ENCODE measurements around the gene PMS1. TPM values are rescaled to one million over a fixed set of nuclear protein-coding genes. Genes with fewer than 3 reads are reported as not detected.
"Not testable (repeated sequence)": the region's sequence is repeated elsewhere in the genome, so short reads cannot be mapped to it uniquely, and the experiment has no call there.

The PMS1 gene
- 15.1 TPM for polyA plus RNA-seq
- long read RNA-seq, donor 1, partial matches to known transcripts = 0 of 2 reads
- long read RNA-seq, donor 1, other reads (novel, unspliced or antisense) = 0 of 2 reads
- long read RNA-seq, donor 2, partial matches to known transcripts = 0 of 3 reads
- long read RNA-seq, donor 2, other reads (novel, unspliced or antisense) = 0 of 3 reads
- long read RNA-seq, donor 3 = 0 reads
- long read RNA-seq, donor 4 = 0 reads
- long read RNA-seq, donor 5, partial matches to known transcripts = 24 of 36 reads
- long read RNA-seq, donor 5, other reads (novel, unspliced or antisense) = 9 of 36 reads
- long read RNA-seq, donor 6, partial matches to known transcripts = 0 of 2 reads
- long read RNA-seq, donor 6, other reads (novel, unspliced or antisense) = 0 of 2 reads
- long read RNA-seq, donor 7, partial matches to known transcripts = 39 of 47 reads
- long read RNA-seq, donor 7, other reads (novel, unspliced or antisense) = 7 of 47 reads
- long read RNA-seq, donor 8, partial matches to known transcripts = 0 of 1 reads
- long read RNA-seq, donor 8, other reads (novel, unspliced or antisense) = 0 of 1 reads
- long read RNA-seq, donor 9, partial matches to known transcripts = 0 of 2 reads
- long read RNA-seq, donor 9, other reads (novel, unspliced or antisense) = 0 of 2 reads
- long read RNA-seq, donor 10, partial matches to known transcripts = 0 of 1 reads
- long read RNA-seq, donor 10, other reads (novel, unspliced or antisense) = 0 of 1 reads
- long read RNA-seq, donor 11, partial matches to known transcripts = 0 of 5 reads
- long read RNA-seq, donor 11, other reads (novel, unspliced or antisense) = 0 of 5 reads

DNA sequence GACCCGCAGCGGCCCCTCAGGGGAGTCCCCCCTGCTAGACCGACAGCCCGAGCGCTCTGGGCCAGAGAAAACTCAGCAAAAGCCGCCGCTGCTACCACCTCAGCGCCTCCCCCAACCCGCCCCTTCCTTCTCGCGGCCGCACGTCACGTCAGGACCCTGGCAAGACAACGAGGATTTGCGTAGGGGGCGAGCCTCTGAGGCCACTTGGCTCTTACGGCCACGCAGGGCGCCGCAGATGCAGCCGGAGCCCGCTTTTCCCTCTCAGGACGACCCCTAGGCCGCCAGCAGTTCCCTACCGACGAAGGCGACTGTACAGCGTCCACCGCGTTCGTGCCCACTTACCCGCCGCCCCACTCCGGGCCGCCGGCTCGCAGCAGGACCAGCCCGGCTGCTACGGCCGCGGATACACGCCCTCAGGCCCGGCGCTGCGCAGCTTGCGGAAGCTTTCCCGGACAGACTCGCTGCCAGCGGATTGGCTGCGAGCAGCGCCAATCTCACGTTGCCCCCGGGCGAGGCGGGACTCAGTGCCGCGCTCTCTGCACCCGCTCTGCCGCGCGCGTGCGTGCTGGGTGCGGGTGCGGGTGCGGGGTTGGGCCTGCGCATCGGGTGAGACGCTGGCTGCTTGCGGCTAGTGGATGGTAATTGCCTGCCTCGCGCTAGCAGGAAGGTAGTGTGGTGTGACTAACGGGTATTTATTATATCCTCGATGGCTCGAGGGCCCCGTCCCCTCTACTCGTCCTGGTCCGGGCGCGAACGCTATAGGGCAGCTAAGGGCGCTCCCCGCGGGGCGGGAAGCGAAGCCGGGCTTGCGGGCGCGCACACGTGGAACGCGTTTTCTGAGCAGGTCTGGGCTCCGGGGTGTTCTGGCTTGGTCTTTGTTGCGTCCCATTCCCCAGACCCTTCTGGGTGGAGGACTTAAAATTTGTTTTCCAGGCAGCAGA lies at the start of gene PMS1, which contains the start of gene ORMDL1:
Gene PMS1, plus strand, starts transcription at position 524 of the 941 bp plus-strand sequence. CDS start 7,360 bp downstream, outside the sequence.
Gene ORMDL1, minus strand, starts transcription at position 413 of the 941 bp plus-strand sequence. CDS start 1,744 bp downstream, outside the sequence.
- H3K27me3 ChIP-seq (ENCODE audit: control insufficient read depth, insufficient read depth, low read length) = no peaks in the 10 kb centered on the region

DNA sequence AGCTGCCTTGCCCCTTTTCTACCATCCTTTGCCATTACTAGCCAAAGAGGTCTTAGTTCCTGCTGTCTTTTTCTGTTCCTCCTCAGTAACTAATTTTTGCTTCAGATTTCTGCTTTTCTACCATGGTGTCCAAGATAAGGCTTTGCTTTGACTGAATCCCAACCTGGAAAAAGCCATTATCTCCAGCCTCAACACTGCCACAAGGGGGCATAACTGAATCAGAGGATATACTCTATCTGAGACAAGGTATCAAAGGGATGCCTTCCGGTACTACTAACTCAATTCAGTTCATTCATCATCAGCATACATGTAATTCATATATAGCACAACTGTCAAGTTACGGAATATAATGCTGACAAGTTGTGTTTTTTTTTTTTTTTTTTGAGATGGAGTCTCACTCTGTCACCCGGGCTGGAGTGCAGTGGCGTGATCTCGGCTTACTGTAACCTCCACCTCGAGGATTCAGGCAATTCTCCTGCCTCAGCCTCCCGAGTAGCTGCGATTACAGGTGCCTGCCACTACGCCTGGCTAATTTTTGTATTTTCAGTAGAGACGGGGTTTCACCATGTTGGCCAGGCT lies 33.1 kb upstream of the PMS1 start:
- no peak overlapping the region for H3K4me3 ChIP-seq (ENCODE audit: low read length)
- peaks cover 2% of the 10 kb centered on the region for H3K4me1 ChIP-seq (ENCODE audit: control insufficient read depth, insufficient read depth, low read length)
- no peak overlapping the region for H3K27ac ChIP-seq (ENCODE audit: low read length)
- H3K36me3 ChIP-seq (ENCODE audit: control insufficient read depth, insufficient read depth, low read length) = peaks cover 23% of the 10 kb centered on the region
- peak in 1 of 2 donors; percentile 27 for DNase-seq
- WGBS (ENCODE audit: insufficient coverage, low lambda C conversion rate) = no CpG with 5 or more reads among the region's 10 CpGs
- no peaks in the 10 kb centered on the region for H3K27me3 ChIP-seq (ENCODE audit: control insufficient read depth, insufficient read depth, low read length)
- H3K9me3 ChIP-seq (ENCODE audit: control insufficient read depth, low read depth, low read length) = no peaks in the 10 kb centered on the region

More for the DNA sequence above, at the start of gene PMS1, which contains the start of gene ORMDL1:
- Histone ChIP-seq H3K4me1 (ENCODE audit: control insufficient read depth, insufficient read depth, low read length) (peaks cover 9% of the 10 kb centered on the region), H3K36me3 (ENCODE audit: control insufficient read depth, insufficient read depth, low read length) (peaks cover 4% of the 10 kb centered on the region), H3K9me3 (ENCODE audit: control insufficient read depth, low read depth, low read length) (no peaks in the 10 kb centered on the region), H3K4me3 (ENCODE audit: low read length) (peak within 1 kb of the TSS; percentile 86), H3K27ac (ENCODE audit: low read length) (peak within 1 kb of the TSS; percentile 93)
- WGBS (ENCODE audit: insufficient coverage, low lambda C conversion rate) = no CpG with 5 or more reads among the region's 96 CpGs
- DNase-seq = peak; percentile 95 to 98

DNA sequence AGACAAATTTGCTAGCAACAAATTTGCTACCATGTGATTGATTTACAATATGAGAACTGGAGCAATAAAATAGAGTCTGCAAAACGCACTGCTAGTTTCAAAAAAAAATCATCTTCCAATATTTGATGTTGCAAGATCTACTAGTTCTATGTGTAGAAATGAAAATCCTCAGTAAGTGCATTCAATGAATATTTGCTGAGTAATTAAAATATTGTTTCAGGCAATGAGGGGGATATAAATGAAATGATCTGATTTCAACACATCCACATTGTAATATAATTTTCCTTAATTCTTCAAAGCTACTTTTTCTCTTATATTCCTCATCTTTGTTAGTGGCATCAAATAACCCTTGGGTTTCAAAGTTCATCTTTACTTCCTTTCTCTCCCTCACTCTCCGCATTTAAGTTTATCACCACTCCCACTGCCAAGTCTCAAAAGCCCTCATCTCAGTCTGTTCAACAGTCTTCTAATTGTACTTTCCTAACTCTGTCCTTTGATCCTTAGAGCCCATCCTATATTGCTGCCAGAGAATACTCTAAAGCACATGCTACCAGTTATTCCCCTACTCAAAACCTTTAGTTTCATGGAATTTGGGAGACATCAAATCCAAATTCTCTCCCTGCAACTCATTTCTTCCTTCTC lies 27.8 kb upstream of the PMS1 start:
- peaks cover 6% of the 10 kb centered on the region for H3K36me3 ChIP-seq (ENCODE audit: control insufficient read depth, insufficient read depth, low read length)
- H3K27me3 ChIP-seq (ENCODE audit: control insufficient read depth, insufficient read depth, low read length) = no peaks in the 10 kb centered on the region
- no peak overlapping the region for H3K27ac ChIP-seq (ENCODE audit: low read length)
- no peaks in the 10 kb centered on the region for H3K9me3 ChIP-seq (ENCODE audit: control insufficient read depth, low read depth, low read length)
- DNase-seq = peak in 1 of 2 donors; percentile 59
- H3K4me1 ChIP-seq (ENCODE audit: control insufficient read depth, insufficient read depth, low read length) = peaks cover 3% of the 10 kb centered on the region
- 17% methylated on average over 2 of the region's 2 CpGs for WGBS (ENCODE audit: insufficient coverage, low lambda C conversion rate)
- H3K4me3 ChIP-seq (ENCODE audit: low read length) = no peak overlapping the region

DNA sequence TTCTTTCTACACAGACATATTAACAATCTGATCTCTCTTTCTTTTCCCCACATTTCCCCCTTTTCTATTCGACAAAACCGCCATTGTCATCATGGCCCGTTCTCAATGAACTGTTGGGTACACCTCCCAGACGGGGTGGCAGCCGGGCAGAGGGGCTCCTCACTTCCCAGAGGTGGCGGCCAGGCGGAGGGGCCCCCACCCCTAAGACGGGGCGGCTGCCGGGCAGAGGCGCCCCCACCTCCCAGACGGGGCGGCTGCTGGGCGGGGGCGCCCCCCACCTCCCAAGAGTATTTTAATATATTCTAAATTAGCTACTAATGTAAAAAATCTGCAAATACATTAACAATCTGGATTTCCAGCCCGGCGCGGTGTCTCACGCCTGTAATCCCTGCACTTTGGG lies 24.1 kb upstream of the PMS1 start:
- not testable (repeated sequence) for DNase-seq; H3K27me3 ChIP-seq (ENCODE audit: control insufficient read depth, insufficient read depth, low read length); H3K27ac ChIP-seq (ENCODE audit: low read length); H3K36me3 ChIP-seq (ENCODE audit: control insufficient read depth, insufficient read depth, low read length); H3K9me3 ChIP-seq (ENCODE audit: control insufficient read depth, low read depth, low read length); H3K4me3 ChIP-seq (ENCODE audit: low read length); H3K4me1 ChIP-seq (ENCODE audit: control insufficient read depth, insufficient read depth, low read length)
- whole genome bisulfite sequencing (ENCODE audit: insufficient coverage, low lambda C conversion rate) = no CpG with 5 or more reads among the region's 19 CpGs

DNA sequence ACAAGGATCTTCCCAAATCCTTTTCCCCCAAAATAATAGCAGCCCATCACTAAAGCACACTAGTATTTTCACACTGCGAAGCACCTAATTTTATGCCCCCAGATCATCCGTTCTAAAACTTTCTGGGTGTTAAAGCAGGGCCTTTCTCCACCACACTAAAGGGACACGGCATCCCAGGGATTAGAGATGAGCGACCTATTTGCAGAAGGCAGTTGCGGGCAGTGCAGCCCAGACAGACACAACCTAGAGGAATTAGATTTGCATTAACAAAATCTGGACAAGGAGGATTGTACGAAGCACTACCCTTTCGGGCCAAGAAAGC lies 22.1 kb upstream of the PMS1 start:
- WGBS (ENCODE audit: insufficient coverage, low lambda C conversion rate) = no CpG with 5 or more reads among the region's 7 CpGs
- no peak for DNase-seq
- Histone ChIP-seq H3K36me3 (ENCODE audit: control insufficient read depth, insufficient read depth, low read length) (peaks cover 6% of the 10 kb centered on the region), H3K27ac (ENCODE audit: low read length) (peak overlapping the region; percentile 87), H3K9me3 (ENCODE audit: control insufficient read depth, low read depth, low read length) (no peaks in the 10 kb centered on the region), H3K4me1 (ENCODE audit: control insufficient read depth, insufficient read depth, low read length) (peaks cover 3% of the 10 kb centered on the region), H3K27me3 (ENCODE audit: control insufficient read depth, insufficient read depth, low read length) (no peaks in the 10 kb centered on the region), H3K4me3 (ENCODE audit: low read length) (peak overlapping the region; percentile 83)

DNA sequence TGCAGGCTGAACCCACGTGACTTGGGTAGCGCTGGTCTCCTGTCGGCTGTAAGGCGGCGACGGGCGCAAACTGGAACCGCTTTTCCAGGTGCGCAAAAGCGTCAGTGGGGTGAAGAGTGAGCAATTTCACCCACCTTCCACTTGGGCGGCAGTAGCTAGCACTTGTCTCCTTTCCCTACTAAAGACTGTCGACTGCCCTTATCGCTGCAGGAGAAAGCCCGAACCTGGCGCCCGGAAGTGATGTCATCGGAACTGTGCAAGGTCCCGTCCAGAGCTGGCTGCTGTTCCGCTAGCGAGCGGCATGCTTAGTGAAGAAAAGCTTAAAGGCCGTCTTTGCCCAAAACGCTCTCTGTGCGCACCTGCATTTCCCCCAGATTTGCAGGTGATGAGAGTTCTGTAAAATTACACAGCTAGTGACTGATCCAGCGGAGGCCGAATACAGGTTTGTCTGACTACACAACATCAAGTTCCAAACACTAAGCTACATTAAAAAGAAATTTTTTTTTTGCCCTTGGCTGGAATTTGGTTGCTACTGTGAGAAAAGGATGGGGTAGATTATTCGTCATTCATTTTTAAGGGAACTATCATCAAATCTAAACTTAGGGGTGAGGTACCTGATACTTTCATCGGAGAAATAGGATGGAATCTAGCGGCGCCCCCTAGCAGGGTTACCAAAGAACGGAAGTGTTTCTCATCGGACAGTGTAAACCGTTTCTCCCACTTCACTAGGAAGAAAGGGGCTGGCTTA lies 21.5 kb upstream of the PMS1 start, which contains the start of gene OSGEPL1:
Gene OSGEPL1, minus strand, starts transcription at position 242 of the 748 bp plus-strand sequence. CDS start 1,152 bp downstream, outside the sequence.
- H3K27ac ChIP-seq (ENCODE audit: low read length) = peak within 1 kb of the TSS; percentile 87
- H3K9me3 ChIP-seq (ENCODE audit: control insufficient read depth, low read depth, low read length) = no peaks in the 10 kb centered on the region
- peak; percentile 94 to 97 for DNase-seq
- peaks cover 3% of the 10 kb centered on the region for H3K4me1 ChIP-seq (ENCODE audit: control insufficient read depth, insufficient read depth, low read length)
- peaks cover 6% of the 10 kb centered on the region for H3K36me3 ChIP-seq (ENCODE audit: control insufficient read depth, insufficient read depth, low read length)
- WGBS (ENCODE audit: insufficient coverage, low lambda C conversion rate) = no CpG with 5 or more reads among the region's 33 CpGs
- no peaks in the 10 kb centered on the region for H3K27me3 ChIP-seq (ENCODE audit: control insufficient read depth, insufficient read depth, low read length)
- peak within 1 kb of the TSS; percentile 83 for H3K4me3 ChIP-seq (ENCODE audit: low read length)

DNA sequence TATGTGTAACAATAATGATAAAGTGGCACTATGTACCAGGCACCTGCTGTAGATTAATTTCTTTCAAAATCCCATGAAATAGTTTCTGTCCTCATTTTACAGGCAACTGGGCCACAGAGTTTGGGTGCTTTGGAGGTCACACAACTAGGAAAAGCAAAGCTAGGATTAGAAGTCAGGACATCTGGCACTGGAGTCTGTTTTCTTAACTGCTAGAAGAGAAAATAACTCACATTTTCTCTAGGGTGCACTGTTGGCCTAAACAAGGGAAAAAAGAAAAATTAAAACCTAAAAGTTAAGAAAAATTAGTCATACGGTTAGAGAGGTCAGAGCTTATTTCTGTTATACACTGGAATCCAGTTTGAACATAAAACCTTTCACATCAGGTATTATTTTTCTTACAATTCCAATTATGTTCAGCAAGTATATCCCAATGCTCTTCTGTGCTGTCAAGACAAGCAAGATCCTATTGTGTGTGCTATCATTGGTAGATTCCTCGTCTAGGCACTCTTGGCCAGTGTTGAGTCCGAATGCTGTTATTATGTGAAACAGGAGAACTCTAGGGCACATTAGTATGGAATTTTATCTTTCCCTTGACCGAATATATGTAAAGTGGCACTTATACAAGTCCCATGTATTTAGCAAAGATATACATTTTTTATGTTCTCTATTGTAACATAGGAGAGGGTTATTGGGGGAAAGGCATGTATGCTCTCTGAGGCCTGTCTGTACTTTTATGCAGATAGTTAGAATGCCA lies 20.2 kb upstream of the PMS1 start:
- Histone ChIP-seq H3K4me3 (ENCODE audit: low read length) (no peak overlapping the region), H3K27me3 (ENCODE audit: control insufficient read depth, insufficient read depth, low read length) (no peaks in the 10 kb centered on the region), H3K36me3 (ENCODE audit: control insufficient read depth, insufficient read depth, low read length) (peaks cover 4% of the 10 kb centered on the region), H3K9me3 (ENCODE audit: control insufficient read depth, low read depth, low read length) (no peaks in the 10 kb centered on the region), H3K4me1 (ENCODE audit: control insufficient read depth, insufficient read depth, low read length) (peaks cover 3% of the 10 kb centered on the region), H3K27ac (ENCODE audit: low read length) (no peak overlapping the region)
- DNase-seq = no peak
- no CpG with 5 or more reads among the region's 4 CpGs for WGBS (ENCODE audit: insufficient coverage, low lambda C conversion rate)

DNA sequence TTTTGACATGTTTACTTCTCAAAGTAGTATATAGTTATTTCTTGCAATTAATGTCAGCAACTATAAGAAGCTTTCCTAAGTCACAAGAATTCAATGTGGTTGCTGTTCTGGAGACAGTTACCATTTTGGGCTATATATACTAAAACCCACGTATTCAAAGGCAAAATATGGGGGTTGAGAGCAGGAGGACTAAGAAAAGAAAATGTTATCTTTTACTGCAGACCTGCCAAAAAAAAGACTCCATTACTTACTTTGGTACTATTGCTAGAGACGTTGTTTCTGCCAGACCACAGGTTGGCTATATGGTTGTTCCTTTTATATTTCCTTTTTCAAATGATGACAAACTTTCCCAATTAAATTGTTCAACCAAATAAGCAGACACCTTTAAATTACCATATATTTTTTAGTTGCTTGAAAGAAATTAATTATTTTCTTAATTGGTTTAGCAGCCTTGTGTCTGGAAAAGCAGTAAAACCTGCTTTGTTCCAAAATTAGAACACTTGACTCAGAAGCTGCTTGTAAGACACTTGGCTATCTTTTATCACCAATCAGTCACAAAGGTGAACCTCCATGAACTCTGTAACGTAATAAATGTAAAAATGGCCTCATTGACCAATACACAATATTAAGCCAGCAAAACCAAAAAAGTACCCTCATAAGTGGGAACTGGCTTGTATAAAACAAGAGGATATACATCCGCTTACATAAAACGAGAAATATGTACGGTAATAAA lies 13.5 kb upstream of the PMS1 start:
- peaks cover 42% of the 10 kb centered on the region for H3K36me3 ChIP-seq (ENCODE audit: control insufficient read depth, insufficient read depth, low read length)
- 54% methylated on average over 5 of the region's 6 CpGs for WGBS (ENCODE audit: insufficient coverage, low lambda C conversion rate)
- no peaks in the 10 kb centered on the region for H3K4me1 ChIP-seq (ENCODE audit: control insufficient read depth, insufficient read depth, low read length)
- no peak overlapping the region for H3K27ac ChIP-seq (ENCODE audit: low read length)
- H3K9me3 ChIP-seq (ENCODE audit: control insufficient read depth, low read depth, low read length) = no peaks in the 10 kb centered on the region
- no peaks in the 10 kb centered on the region for H3K27me3 ChIP-seq (ENCODE audit: control insufficient read depth, insufficient read depth, low read length)
- no peak for DNase-seq
- H3K4me3 ChIP-seq (ENCODE audit: low read length) = no peak overlapping the region
